ENCODE data around the gene SP3.

SP3 gene

DNA sequence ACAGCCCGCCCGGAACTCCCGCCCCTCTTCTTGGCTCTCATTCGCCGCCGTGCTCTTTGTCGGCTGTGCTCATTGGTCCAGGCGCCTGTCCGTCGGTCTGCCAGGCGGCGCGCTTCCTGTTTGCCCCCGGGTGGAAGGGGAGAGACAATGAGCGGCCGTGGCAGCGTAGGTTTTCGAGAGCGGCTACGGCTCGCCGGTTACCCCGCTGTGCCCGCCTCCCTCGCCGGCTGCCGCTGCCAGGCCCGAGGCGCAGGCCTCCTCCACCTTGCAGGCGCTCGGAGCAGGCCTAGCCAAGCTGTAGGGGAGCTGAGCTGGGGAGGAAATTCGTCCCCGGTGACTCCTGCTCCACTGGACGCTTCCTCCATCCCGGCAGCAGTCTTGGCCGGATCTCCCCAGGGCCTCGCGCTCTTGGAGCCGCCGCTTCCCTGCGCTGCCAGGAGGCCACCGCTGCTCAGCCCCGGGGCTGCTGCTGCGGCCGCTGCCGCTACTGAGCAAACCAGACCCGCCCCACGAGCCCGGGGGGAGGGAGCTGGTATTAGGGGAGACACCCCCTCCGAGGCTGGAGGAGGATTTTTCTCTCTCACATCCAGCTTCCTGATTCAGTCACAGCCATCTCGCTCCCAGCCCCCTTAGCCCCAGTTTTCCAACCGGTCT, at the start of gene SP3:
Gene SP3 (minus strand): TSS at position 2 of the 654 bp plus-strand sequence. CDS start 202 bp downstream, outside the sequence.
- peak within 1 kb of the TSS; percentile 79 for H3K4me3 ChIP-seq (ENCODE audit: control insufficient read depth, low read depth, low read length)
- TF ChIP-seq, protein P1, sequence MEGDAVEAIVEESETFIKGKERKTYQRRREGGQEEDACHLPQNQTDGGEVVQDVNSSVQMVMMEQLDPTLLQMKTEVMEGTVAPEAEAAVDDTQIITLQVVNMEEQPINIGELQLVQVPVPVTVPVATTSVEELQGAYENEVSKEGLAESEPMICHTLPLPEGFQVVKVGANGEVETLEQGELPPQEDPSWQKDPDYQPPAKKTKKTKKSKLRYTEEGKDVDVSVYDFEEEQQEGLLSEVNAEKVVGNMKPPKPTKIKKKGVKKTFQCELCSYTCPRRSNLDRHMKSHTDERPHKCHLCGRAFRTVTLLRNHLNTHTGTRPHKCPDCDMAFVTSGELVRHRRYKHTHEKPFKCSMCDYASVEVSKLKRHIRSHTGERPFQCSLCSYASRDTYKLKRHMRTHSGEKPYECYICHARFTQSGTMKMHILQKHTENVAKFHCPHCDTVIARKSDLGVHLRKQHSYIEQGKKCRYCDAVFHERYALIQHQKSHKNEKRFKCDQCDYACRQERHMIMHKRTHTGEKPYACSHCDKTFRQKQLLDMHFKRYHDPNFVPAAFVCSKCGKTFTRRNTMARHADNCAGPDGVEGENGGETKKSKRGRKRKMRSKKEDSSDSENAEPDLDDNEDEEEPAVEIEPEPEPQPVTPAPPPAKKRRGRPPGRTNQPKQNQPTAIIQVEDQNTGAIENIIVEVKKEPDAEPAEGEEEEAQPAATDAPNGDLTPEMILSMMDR (IDR thresholded peaks at IDR 0.05; ENCODE audit: control insufficient read depth, insufficient read depth, low read depth, low read length, missing control alignments) = no peak
- peak; percentile 91 for DNase-seq (ENCODE audit: low read depth)

DNA sequence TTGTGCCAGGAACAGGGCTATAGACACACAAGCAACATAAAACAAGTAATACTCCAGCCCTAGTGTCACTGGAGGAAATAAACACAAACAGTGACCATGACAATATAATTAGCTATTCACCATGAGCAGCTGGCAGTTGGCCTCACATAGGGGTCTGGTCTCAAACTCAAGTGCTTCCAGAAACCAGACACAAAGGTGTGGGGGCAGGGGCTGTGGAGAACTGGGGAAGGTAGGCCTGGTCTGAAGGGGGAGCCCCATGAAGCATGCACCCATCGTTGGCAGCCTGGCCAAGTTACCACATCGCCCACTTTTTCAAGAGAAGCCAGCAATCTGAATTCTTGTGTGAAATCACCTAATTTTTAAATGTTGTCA, 49.5 kb upstream of the SP3 start:
- no peak overlapping the region for H3K4me3 ChIP-seq (ENCODE audit: control insufficient read depth, low read depth, low read length)
- no peak for DNase-seq (ENCODE audit: low read depth)
- TF ChIP-seq, protein P1 (IDR thresholded peaks at IDR 0.05; ENCODE audit: control insufficient read depth, insufficient read depth, low read depth, low read length, missing control alignments) = no peak

DNA sequence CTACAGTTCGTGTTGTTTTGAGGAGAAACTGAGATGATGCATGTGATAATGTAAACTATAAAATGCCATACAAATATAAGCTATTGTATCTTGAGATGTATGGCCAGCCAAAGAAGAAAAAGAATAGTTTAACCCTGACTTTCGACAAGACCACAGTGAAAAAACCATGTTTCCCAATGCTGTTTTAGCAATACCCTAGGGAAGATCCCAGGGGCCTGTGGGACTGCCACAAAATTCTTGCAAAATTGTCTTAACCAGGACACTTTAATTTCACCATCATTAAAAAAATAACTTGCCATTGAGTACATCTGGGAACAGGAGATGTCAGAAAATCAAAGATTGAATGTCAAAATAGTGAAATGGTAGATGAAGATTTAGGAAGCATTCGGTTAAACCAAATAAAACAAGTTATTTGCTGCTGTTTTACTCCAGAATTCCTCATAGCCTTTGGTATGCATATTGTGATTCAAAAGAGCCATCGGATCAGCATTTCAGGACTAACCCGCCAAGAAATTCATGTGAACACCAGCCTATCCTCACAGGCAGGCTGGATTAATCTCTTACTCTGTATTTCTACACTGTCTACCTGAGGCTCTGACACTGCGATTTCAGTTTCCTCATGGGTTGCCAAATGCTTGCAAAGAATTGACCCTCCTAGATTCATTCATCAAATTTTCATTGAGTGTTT, 49.0 kb upstream of the SP3 start:
- H3K4me3 ChIP-seq (ENCODE audit: control insufficient read depth, low read depth, low read length) = no peak overlapping the region
- no peak for DNase-seq (ENCODE audit: low read depth)
- TF ChIP-seq, protein P1 (IDR thresholded peaks at IDR 0.05; ENCODE audit: control insufficient read depth, insufficient read depth, low read depth, low read length, missing control alignments) = no peak

DNA sequence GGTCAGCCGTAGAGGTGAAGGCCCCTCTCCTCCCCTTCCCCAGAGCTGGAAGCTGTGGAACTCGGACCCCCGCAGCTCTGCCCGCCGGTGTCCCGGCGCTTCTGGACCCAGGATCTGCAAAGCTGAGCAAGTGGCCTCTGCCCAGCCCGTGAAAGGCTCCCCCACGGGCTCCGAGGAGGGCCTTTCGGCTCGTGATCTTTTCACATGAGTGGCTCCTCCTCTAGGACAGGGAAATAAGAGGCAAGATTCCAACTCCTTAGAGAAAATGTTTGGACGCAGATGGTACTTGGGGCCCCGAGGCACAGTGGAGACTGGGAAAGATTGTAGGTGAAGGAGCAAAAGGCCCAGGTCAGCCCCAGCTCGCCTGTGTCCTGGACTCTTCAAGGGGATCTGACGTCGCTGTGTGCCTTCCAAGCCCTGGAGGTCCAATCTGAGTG, 48.2 kb upstream of the SP3 start:
- TF ChIP-seq, protein P1 (IDR thresholded peaks at IDR 0.05; ENCODE audit: control insufficient read depth, insufficient read depth, low read depth, low read length, missing control alignments) = no peak
- peak overlapping the region; percentile 46 for H3K4me3 ChIP-seq (ENCODE audit: control insufficient read depth, low read depth, low read length)
- no peak for DNase-seq (ENCODE audit: low read depth)

DNA sequence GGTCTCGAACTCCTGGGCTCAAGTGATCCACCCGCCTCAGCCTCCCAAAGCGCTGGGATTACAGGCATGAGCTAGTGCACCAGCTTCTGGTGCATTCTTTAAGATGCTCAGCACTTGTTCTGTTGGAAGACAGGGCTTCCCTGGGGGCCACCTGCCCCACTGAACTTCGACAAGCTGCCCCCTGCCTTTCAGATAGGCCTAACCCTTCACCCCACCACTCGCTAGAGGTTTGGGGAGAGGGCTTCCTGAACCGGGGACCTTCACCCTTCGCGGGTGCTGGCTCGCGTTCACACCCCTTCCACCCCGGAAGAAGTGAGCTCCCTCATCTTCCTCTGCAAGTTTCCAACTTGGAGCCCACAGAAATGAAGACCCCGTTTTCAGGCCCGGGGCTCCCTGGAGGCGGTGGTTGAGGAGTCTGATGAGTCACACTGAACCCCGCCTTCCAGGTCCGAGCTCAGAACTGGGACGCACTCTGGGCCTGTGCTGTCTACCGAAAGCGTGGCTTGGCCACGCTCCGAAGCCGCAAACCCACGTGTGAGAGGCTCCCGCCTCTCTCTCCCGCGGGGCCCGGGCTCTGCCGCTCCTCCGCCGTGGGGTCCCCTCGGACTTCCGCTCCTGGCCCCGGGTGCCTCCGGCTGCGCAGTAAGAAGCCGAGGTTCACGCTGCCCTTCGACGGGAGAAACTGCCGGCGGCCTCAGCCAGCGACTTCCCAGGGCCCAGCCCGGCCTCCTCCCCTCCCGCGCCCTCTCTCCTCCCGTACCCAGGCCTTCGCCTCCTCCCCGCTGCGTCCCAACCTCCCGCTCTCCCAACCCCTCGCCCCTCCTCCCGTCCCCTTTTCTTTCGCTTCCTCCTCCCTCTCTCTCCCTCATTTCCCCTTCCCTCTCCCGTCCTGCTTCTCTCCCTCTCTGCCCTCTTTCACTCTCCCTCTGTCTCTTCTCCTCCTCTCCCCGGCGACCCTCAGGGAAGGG, 47.5 kb upstream of the SP3 start:
- TF ChIP-seq, protein P1 (IDR thresholded peaks at IDR 0.05; ENCODE audit: control insufficient read depth, insufficient read depth, low read depth, low read length, missing control alignments) = no peak
- H3K4me3 ChIP-seq (ENCODE audit: control insufficient read depth, low read depth, low read length) = peak overlapping the region; percentile 46
- DNase-seq (ENCODE audit: low read depth) = no peak

DNA sequence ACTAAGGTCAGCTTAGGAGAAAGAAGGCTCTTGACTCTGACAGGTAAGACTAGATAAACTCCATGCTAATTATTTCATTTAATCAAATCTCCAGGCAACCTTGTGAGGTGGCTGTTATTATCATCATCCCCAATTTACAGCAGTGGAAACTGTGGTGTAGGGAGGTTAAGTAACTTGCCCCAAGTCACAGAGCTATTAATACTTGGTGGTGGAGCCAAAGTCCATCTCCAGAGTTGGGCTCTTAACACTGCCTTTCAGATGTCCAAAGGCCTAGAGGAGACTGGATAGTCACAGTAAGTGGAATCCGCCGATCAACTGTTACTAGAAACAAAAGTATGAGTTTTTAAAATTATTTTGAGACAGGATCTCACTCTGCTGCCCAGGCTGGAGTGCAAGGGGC, 46.6 kb upstream of the SP3 start:
- no peak overlapping the region for H3K4me3 ChIP-seq (ENCODE audit: control insufficient read depth, low read depth, low read length)
- TF ChIP-seq, protein P1 (IDR thresholded peaks at IDR 0.05; ENCODE audit: control insufficient read depth, insufficient read depth, low read depth, low read length, missing control alignments) = no peak
- DNase-seq (ENCODE audit: low read depth) = no peak
